Measurements from ENCODE around the gene FDPS. TPM values are rescaled to one million over a fixed set of nuclear protein-coding genes. Genes with fewer than 3 reads are reported as not detected.

The FDPS gene
- total RNA-seq, 3 donors from 2014 or later, result 185 to 214 (median 189) TPM

DNA sequence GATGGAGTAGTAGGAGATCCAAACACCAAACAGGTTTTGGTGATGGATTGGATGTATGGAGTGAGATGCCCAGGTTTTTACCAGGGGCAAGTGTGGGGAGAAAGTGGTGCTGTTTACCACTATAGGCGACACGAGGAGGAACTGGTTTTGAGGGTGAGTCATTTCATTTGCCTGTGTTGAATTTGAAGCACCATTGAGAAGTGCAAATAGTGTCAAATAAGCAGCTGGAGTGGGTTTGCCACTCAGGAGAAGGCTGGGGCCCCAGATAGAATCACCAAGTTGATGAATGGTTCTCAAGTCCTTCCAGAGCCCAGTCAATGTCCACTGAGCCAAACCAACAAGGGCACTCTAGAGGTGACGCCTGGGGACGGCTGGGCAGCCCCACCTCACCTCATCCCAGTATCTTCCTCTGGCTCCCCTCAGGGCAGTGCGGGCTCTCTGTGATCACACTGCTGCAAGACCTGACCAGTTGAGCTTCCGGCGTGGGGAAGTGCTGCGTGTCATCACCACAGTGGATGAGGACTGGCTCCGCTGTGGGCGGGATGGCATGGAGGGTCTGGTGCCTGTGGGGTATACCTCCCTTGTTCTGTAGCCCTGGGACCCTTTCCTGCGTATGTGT is 21.4 kb downstream of the FDPS start:
- DNase-seq (no peak), ATAC-seq (no peak)
- Mint-ChIP-seq H3K4me3 (no peak overlapping the region), H3K36me3 (ENCODE audit: insufficient read depth) (peaks cover 11% of the 10 kb centered on the region), H3K4me1 (ENCODE audit: low read depth) (peaks cover 4% of the 10 kb centered on the region), H3K9me3 (no peaks in the 10 kb centered on the region), H3K27me3 (ENCODE audit: low read depth) (no peaks in the 10 kb centered on the region)

DNA sequence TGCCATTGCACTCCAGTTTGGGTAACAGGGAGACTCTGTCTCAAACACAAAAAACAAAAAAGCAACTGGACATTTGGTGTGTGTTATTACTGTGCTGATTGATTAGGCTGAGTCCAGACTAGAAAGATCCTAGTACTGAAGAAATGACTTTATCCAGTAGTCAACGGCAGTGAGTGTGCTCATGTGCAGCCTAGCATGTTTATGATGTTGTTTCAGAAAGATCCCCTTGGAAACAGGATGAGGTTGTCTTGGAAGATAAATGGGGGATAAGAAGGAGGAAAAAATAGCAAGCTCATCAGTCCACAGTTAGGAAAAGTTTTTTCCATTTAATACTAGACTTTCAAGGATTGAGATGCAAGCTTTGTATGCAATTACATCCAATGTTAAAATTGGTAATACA is 26.3 kb downstream of the FDPS start:
- ATAC-seq (no peak), DNase-seq (no peak)
- Mint-ChIP-seq H3K4me3 (no peak overlapping the region), H3K27me3 (ENCODE audit: low read depth) (no peaks in the 10 kb centered on the region), H3K9me3 (no peaks in the 10 kb centered on the region), H3K36me3 (ENCODE audit: insufficient read depth) (peaks cover 25% of the 10 kb centered on the region), H3K4me1 (ENCODE audit: low read depth) (no peaks in the 10 kb centered on the region)

DNA sequence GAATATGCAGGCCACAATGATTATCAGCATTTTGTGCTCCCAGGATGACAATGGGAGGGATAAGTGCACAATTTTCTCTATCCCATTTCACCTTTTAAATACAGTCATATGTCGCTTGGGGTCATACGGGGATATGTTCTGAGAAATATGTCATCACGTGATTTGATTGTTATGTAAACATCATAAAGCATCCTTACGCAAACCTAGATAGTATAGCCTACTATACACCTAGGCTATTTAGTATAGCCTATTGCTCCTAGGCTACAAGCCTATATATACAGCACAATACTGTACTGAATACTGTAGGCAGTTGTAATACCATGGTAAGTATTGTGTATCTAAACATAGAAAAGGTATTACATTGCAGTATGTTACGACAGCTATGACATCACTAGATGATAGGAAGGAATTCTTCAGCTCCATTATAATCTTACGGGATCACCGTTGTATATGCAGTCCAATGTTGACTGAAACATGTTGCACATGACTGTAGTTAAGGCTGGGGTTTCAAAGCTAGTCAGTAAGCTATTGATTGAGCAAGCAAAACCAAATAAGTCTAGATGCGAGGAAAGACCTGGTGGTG is 30.9 kb downstream of the FDPS start:
- peaks cover 36% of the 10 kb centered on the region for H3K36me3 Mint-ChIP-seq (ENCODE audit: insufficient read depth)
- DNase-seq, result no peak
- no peaks in the 10 kb centered on the region for H3K9me3 Mint-ChIP-seq
- H3K4me3 Mint-ChIP-seq, result no peak overlapping the region
- no peaks in the 10 kb centered on the region for H3K4me1 Mint-ChIP-seq (ENCODE audit: low read depth)
- H3K27me3 Mint-ChIP-seq (ENCODE audit: low read depth), result no peaks in the 10 kb centered on the region
- no peak for ATAC-seq

DNA sequence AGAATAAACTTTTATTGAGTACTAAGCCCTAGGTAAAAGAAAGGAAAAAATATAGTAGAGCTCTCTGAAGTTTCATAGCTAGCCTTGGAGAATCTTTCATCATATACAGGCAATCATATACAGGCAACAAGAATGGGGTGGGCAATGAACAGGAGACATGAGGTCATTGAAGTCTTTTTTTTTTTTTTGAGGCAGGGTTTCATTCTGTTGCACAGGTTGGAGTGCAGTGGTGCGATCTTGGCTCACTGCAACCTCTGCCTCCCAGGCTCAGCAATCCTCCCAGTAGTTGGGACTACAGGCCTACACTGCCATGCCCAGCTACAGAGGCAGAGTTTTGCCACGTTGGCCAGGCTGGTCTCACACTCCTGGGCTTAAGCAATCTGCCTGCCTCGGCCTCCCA is 34.2 kb downstream of the FDPS start:
- Mint-ChIP-seq H3K4me1 (ENCODE audit: low read depth) (no peaks in the 10 kb centered on the region), H3K36me3 (ENCODE audit: insufficient read depth) (peaks cover 42% of the 10 kb centered on the region), H3K9me3 (no peaks in the 10 kb centered on the region), H3K27me3 (ENCODE audit: low read depth) (no peaks in the 10 kb centered on the region), H3K4me3 (no peak overlapping the region)
- DNase-seq, result no peak
- ATAC-seq, result no peak

DNA sequence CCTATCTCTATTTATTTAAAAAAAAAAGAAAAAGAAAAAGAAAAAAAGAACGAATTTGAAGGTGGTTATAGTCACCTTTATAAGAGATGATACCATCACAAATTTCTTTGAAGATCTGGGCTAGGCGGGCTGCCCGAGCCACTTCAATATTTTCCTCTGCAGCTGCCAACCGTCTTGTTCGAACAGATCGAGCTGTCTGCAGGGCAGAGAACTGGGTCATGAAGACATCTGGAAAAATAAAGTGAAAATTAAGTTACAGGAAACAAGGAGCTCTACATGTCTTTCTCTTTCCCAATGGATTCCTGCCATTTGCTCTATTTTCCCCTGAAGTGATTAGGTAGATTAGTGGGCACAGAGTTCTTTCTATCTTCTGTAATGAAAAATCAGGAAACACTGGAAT is 44.0 kb downstream of the FDPS start:
- ATAC-seq (no peak), DNase-seq (no peak)
- Mint-ChIP-seq H3K4me1 (ENCODE audit: low read depth) (no peaks in the 10 kb centered on the region), H3K36me3 (ENCODE audit: insufficient read depth) (peaks cover 46% of the 10 kb centered on the region), H3K4me3 (no peak overlapping the region), H3K27me3 (ENCODE audit: low read depth) (no peaks in the 10 kb centered on the region), H3K9me3 (no peaks in the 10 kb centered on the region)

DNA sequence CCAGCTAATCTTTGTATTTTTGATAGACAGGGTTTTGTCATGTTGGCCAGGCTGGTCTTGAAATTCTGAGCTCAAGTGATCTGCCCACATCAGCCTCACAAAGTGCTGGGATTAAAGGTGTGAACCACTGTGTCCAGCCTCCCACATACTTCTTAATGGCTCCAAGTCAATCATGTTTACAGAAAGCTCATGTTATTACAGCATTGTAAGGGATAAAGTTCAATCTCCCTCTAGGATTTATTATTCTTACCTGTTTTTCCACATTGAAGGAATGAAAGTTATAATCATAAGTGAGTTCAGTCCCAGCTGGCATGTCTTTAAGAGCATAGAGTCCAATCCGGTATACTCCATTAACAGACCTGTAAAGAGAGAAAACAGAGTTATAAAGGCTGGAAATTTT is 51.4 kb downstream of the FDPS start:
- DNase-seq (no peak), ATAC-seq (no peak)
- Mint-ChIP-seq H3K27me3 (ENCODE audit: low read depth) (no peaks in the 10 kb centered on the region), H3K4me1 (ENCODE audit: low read depth) (no peaks in the 10 kb centered on the region), H3K4me3 (no peak overlapping the region), H3K36me3 (ENCODE audit: insufficient read depth) (peaks cover 13% of the 10 kb centered on the region), H3K9me3 (no peaks in the 10 kb centered on the region)

Other genes with a start within 250 kb of the FDPS start
- 1 to 10 TPM; 4.2 to 4.5 (median 4.3) TPM for gene EFNA4, start 245.1 kb upstream of the FDPS start, total RNA-seq
- 1 to 10 TPM in 2 of 3 donors, under 1 TPM in 1; 0.84 to 2.0 (median 1.1) TPM for gene EFNA3, start 230.0 kb upstream of the FDPS start, total RNA-seq
- gene EFNA1, start 181.0 kb upstream of the FDPS start, total RNA-seq, result under 1 TPM; 0.30 to 0.61 (median 0.32) TPM
- 10 to 100 TPM; 29.1 to 36.0 (median 33.5) TPM for gene SLC50A1, start 173.0 kb upstream of the FDPS start, total RNA-seq
- 10 to 100 TPM; 28.2 to 39.2 (median 33.0) TPM for gene DPM3, start 168.3 kb upstream of the FDPS start, total RNA-seq
- 100 to 1,000 TPM; 191 to 204 (median 193) TPM for gene KRTCAP2, start 135.6 kb upstream of the FDPS start, total RNA-seq
- 1 to 10 TPM; 3.5 to 4.4 (median 3.5) TPM for gene TRIM46, start 135.0 kb upstream of the FDPS start, total RNA-seq
- gene THBS3, start 101.0 kb upstream of the FDPS start, total RNA-seq, result 1 to 10 TPM; 3.0 to 4.1 (median 3.7) TPM
- 10 to 100 TPM; 77.4 to 88.6 (median 77.7) TPM for gene MTX1, start 100.2 kb upstream of the FDPS start, total RNA-seq
- 10 to 100 TPM; 31.7 to 41.3 (median 39.8) TPM for gene ENTREP3, start 53.4 kb upstream of the FDPS start, total RNA-seq
- gene SCAMP3, start 46.5 kb upstream of the FDPS start, total RNA-seq, result 100 to 1,000 TPM; 193 to 214 (median 208) TPM
- gene CLK2, start 35.4 kb upstream of the FDPS start, total RNA-seq, result 10 to 100 TPM; 64.2 to 68.4 (median 66.3) TPM
- gene HCN3, start 31.4 kb upstream of the FDPS start, total RNA-seq, result 1 to 10 TPM; 1.1 to 1.3 (median 1.3) TPM
- under 1 TPM in 2 of 3 donors, not detected in 1; 0.13 to 0.14 TPM for gene PKLR, start 7.4 kb upstream of the FDPS start, total RNA-seq
- gene RUSC1, start 12.0 kb downstream of the FDPS start, total RNA-seq, result 10 to 100 TPM; 28.1 to 31.9 (median 30.2) TPM